ENCODE results near the gene CPSF3. TPM values are rescaled to one million over a fixed set of nuclear protein-coding genes. Genes with fewer than 3 reads are reported as not detected.

CPSF3 gene
- total RNA-seq, 4 donors from 2014 or later = 17.6 to 173 (median 22.2) TPM

GRCh38 chr2:9423922-9424272 is 443 bp downstream of the CPSF3 start:
- Histone ChIP-seq H3K27me3 (no peaks in the 10 kb centered on the region), H3K4me3 (peak overlapping the region; percentile 59 to 90 (median 83)), H3K27ac (peak overlapping the region; percentile 90 to 98 (median 96)), H3K9me3 (no peaks in the 10 kb centered on the region), H3K36me3 (no peaks in the 10 kb centered on the region), H3K4me1 (peaks cover 11 to 34% (median 24%) of the 10 kb centered on the region in 4 donors)
- in situ Hi-C loops (cut with MboI; ENCODE audit: low pct_ligation_motif_present in 1 of 4, low pct_unique_long_range_greater_than_20kb in 1 of 4, low sequenced_read_pairs in 3 of 4) = no loop called here
- WGBS, 2 donors (ENCODE audit: low coverage in 1 of 2) = 1% methylated on average over 21 of the region's 21 CpGs; no CpG with 5 or more reads in 1 of the 2 donors
- DNase-seq = peak; percentile 24
- TF ChIP-seq POLR2AphosphoS5 (IDR thresholded peaks at IDR 0.05) (no peak), CTCF (IDR thresholded peaks at IDR 0.05) (no peak), POLR2A (IDR thresholded peaks at IDR 0.05) (no peak), EP300 (IDR thresholded peaks at IDR 0.05; ENCODE audit: low read depth) (no peak)
- intact Hi-C loops (cut with DNase I; ENCODE audit: low total_unique reads) = no loop called here

GRCh38 chr2:9424447-9425164 is 1.2 kb downstream of the CPSF3 start:
- DNase-seq = no peak
- Histone ChIP-seq H3K4me1 (peaks cover 11 to 34% (median 24%) of the 10 kb centered on the region in 4 donors), H3K9me3 (no peaks in the 10 kb centered on the region), H3K27ac (peak overlapping the region in 3 of 4 donors; percentile 90 to 98 (median 97)), H3K27me3 (no peaks in the 10 kb centered on the region), H3K4me3 (peak overlapping the region; percentile 59 to 90 (median 83)), H3K36me3 (peaks cover 0 to 2% (median under 1%) of the 10 kb centered on the region in 4 donors)
- WGBS, 2 donors (ENCODE audit: low coverage in 1 of 2) = 68 to 73% methylated on average over 8 to 11 of the region's 11 CpGs
- TF ChIP-seq EP300 (IDR thresholded peaks at IDR 0.05; ENCODE audit: low read depth) (no peak), CTCF (IDR thresholded peaks at IDR 0.05) (no peak), POLR2A (IDR thresholded peaks at IDR 0.05) (no peak), POLR2AphosphoS5 (IDR thresholded peaks at IDR 0.05) (no peak)
- in situ Hi-C loops (cut with MboI; ENCODE audit: low pct_ligation_motif_present in 1 of 4, low pct_unique_long_range_greater_than_20kb in 1 of 4, low sequenced_read_pairs in 3 of 4) (no loop called here), intact Hi-C loops (cut with DNase I; ENCODE audit: low total_unique reads) (no loop called here)

GRCh38 chr2:9428965-9429577 is 5.6 kb downstream of the CPSF3 start:
- Histone ChIP-seq H3K4me3 (no peak overlapping the region), H3K27ac (no peak overlapping the region), H3K36me3 (peaks cover 0 to 41% (median 19%) of the 10 kb centered on the region in 4 donors), H3K4me1 (peaks cover 6 to 10% (median 9%) of the 10 kb centered on the region in 4 donors), H3K9me3 (no peaks in the 10 kb centered on the region), H3K27me3 (no peaks in the 10 kb centered on the region)
- in situ Hi-C loops (cut with MboI; ENCODE audit: low pct_ligation_motif_present in 1 of 4, low pct_unique_long_range_greater_than_20kb in 1 of 4, low sequenced_read_pairs in 3 of 4) = no loop called here
- intact Hi-C loops (cut with DNase I; ENCODE audit: low total_unique reads) = no loop called here
- no peak for TF ChIP-seq CTCF (IDR thresholded peaks at IDR 0.05)
- DNase-seq = no peak
- whole genome bisulfite sequencing, 2 donors (ENCODE audit: low coverage in 1 of 2) = 63 to 77% methylated on average over 3 to 5 of the region's 5 CpGs

- H3K9me3 ChIP-seq = no peaks in the 10 kb centered on the region
- peaks cover 0 to 41% (median 19%) of the 10 kb centered on the region in 4 donors for H3K36me3 ChIP-seq
- intact Hi-C loops (cut with DNase I; ENCODE audit: low total_unique reads) (no loop called here), in situ Hi-C loops (cut with MboI; ENCODE audit: low pct_ligation_motif_present in 1 of 4, low pct_unique_long_range_greater_than_20kb in 1 of 4, low sequenced_read_pairs in 3 of 4) (no loop called here)
- WGBS, 2 donors (ENCODE audit: low coverage in 1 of 2) = 61 to 63% methylated on average over 2 of the region's 2 CpGs
- no peak overlapping the region for H3K27ac ChIP-seq
- TF ChIP-seq EP300 (IDR thresholded peaks at IDR 0.05; ENCODE audit: low read depth) = no peak
- H3K27me3 ChIP-seq = no peaks in the 10 kb centered on the region
- no peak for DNase-seq
- no peak overlapping the region for H3K4me3 ChIP-seq
- no peaks in the 10 kb centered on the region for H3K4me1 ChIP-seq
These were observed 7.2 kb downstream of the CPSF3 start for GRCh38 chr2:9430316-9431293.

Data from transverse colon (tissue), 4 donors.